BJ (cell line): ENCODE measurements around the gene COG5. TPM values are rescaled to one million over a fixed set of nuclear protein-coding genes. Genes with fewer than 3 reads are reported as not detected.

Source experiments
- CTCF ChIA-PET: fragments of 350-600 bp; formaldehyde crosslinking; extraction: SDS; loops from one replicate; lab custom pipeline; 2021; ENCODE audit warnings: antibody characterized with exemption, inconsistent platforms; lab: Yijun Ruan, JAX
- POLR2A ChIA-PET: fragments of 300-600 bp; sonication (Branson Sonifier 250); formaldehyde crosslinking; extraction: SDS; loops from one replicate; lab custom pipeline; 2021; ENCODE audit warnings: antibody characterized with exemption; lab: Charles Lee
- DNase-seq: peaks from one replicate; pipeline ENCODE4 v3.0.0-alpha.2; 2011; ENCODE audit warnings: low read depth
- H3K27me3 ChIP-seq: 2 replicates; pipeline ENCODE4 v1.6.0; 2011; ENCODE audit warnings: low read length; ENCODE audit not compliant: control insufficient read depth, insufficient read depth
- H3K36me3 ChIP-seq: 2 replicates; pipeline ENCODE4 v1.5.1; 2011; ENCODE audit warnings: low read length; ENCODE audit not compliant: control insufficient read depth, insufficient read depth
- H3K4me3 ChIP-seq: 2 replicates; pipeline ENCODE4 v1.5.1; 2011; ENCODE audit warnings: low read depth, mild to moderate bottlenecking, control low read depth, low read length
- CTCF ChIP-seq: IDR thresholded peaks from 2 replicates; pipeline ENCODE4 v1.5.1; 2011; ENCODE audit warnings: low read depth, mild to moderate bottlenecking, control low read depth, inconsistent platforms, low read length, moderate library complexity; ENCODE audit not compliant: insufficient read depth
- polyA plus RNA-seq: library from polyadenylated mRNA; depleted of rRNA; stranded (reverse); fragments of >200 nt; gene quantifications from 2 replicates; pipeline ENCODE4 v1.2.3, GENCODE V29; 2011

The COG5 gene
- polyA plus RNA-seq, 1 experiment: 20.5 TPM

GRCh38 chr7:107208024-107208521 lies 355.6 kb downstream of the COG5 start:
- TF ChIP-seq CTCF: no peak
- ChIA-PET POLR2A (no interaction called here), CTCF (interaction anchor here (0.8 kb wide), 1 partner anchor 17 kb away, joined by 3 read pairs; no protein-coding TSS in a partner anchor)
- DNase-seq: peak; percentile 32
- Histone ChIP-seq H3K36me3 (peaks cover 6% of the 10 kb centered on the region), H3K4me3 (no peak overlapping the region), H3K27me3 (no peaks in the 10 kb centered on the region)

- no peaks in the 10 kb centered on the region for H3K27me3 ChIP-seq
- no peak for TF ChIP-seq CTCF
- peaks cover 6% of the 10 kb centered on the region for H3K36me3 ChIP-seq
- H3K4me3 ChIP-seq: no peak overlapping the region
- DNase-seq: no peak
- CTCF ChIA-PET: no interaction called here
- POLR2A ChIA-PET: no interaction called here
Measured at GRCh38 chr7:107207459-107207858, 356.3 kb downstream of the COG5 start.

- ChIA-PET POLR2A (no interaction called here), CTCF (interaction anchor here (0.8 kb wide), 1 partner anchor 294 kb away, joined by 4 read pairs; no protein-coding TSS in a partner anchor)
- no peak for TF ChIP-seq CTCF
- Histone ChIP-seq H3K27me3 (no peaks in the 10 kb centered on the region), H3K4me3 (no peak overlapping the region), H3K36me3 (peaks cover 8% of the 10 kb centered on the region)
- no peak for DNase-seq
Measured at GRCh38 chr7:107206706-107207105, 357.0 kb downstream of the COG5 start.

- ChIA-PET CTCF (interaction anchor here (0.8 kb wide), 1 partner anchor 295 kb away, joined by 4 read pairs; no protein-coding TSS in a partner anchor), POLR2A (no interaction called here)
- DNase-seq: no peak
- TF ChIP-seq CTCF: no peak
- Histone ChIP-seq H3K36me3 (peaks cover 8% of the 10 kb centered on the region), H3K27me3 (no peaks in the 10 kb centered on the region), H3K4me3 (no peak overlapping the region)
Measured at GRCh38 chr7:107206136-107206535, 357.6 kb downstream of the COG5 start.

- ChIA-PET CTCF (interaction anchor here (0.6 to 0.9 kb wide), 2 partner anchors 9 to 10 kb away, joined by 3 to 4 read pairs; no protein-coding TSS in a partner anchor), POLR2A (no interaction called here)
- no peak for DNase-seq
- no peak overlapping the region for H3K4me3 ChIP-seq
- no peaks in the 10 kb centered on the region for H3K27me3 ChIP-seq
- no peak for TF ChIP-seq CTCF
- H3K36me3 ChIP-seq: peaks cover 11% of the 10 kb centered on the region
Measured at GRCh38 chr7:107203607-107204006, 360.1 kb downstream of the COG5 start.
